ENCODE measurements around the gene RBBP8NL.

The RBBP8NL gene

GRCh38 chr20:62393830-62394229, 33.5 kb downstream of the RBBP8NL start:
- DNase-seq (ENCODE audit: low read depth in 2 of 3, low spot score in 2 of 3): no peak

- no peak for DNase-seq (ENCODE audit: low read depth in 2 of 3, low spot score in 2 of 3)
Observed at GRCh38 chr20:62393335-62393665, 34.0 kb downstream of the RBBP8NL start.

- no peak for DNase-seq (ENCODE audit: low read depth in 2 of 3, low spot score in 2 of 3)
Observed at GRCh38 chr20:62392621-62393334, 34.6 kb downstream of the RBBP8NL start.

GRCh38 chr20:62392077-62392418, 35.3 kb downstream of the RBBP8NL start:
- DNase-seq (ENCODE audit: low read depth in 2 of 3, low spot score in 2 of 3): no peak

GRCh38 chr20:62391165-62392076, 35.9 kb downstream of the RBBP8NL start:
- no peak for DNase-seq (ENCODE audit: low read depth in 2 of 3, low spot score in 2 of 3)

GRCh38 chr20:62390317-62391164, 36.8 kb downstream of the RBBP8NL start:
- no peak for DNase-seq (ENCODE audit: low read depth in 2 of 3, low spot score in 2 of 3)

GRCh38 chr20:62389601-62390087, 37.7 kb downstream of the RBBP8NL start:
- DNase-seq (ENCODE audit: low read depth in 2 of 3, low spot score in 2 of 3): no peak

- DNase-seq (ENCODE audit: low read depth in 2 of 3, low spot score in 2 of 3): no peak
Observed at GRCh38 chr20:62388839-62389600, 38.3 kb downstream of the RBBP8NL start.

GRCh38 chr20:62387933-62388635, 39.3 kb downstream of the RBBP8NL start:
- DNase-seq (ENCODE audit: low read depth in 2 of 3, low spot score in 2 of 3): no peak

GRCh38 chr20:62387219-62387913, 40.0 kb downstream of the RBBP8NL start:
- DNase-seq (ENCODE audit: low read depth in 2 of 3, low spot score in 2 of 3): no peak

GRCh38 chr20:62386383-62387218, 40.7 kb downstream of the RBBP8NL start, which contains the start of gene RPS21:
TSS of gene RPS21 (plus strand) at chr20:62387103. CDS start at chr20:62387339, 236 bp downstream.
- peak; percentile 82 to 87 (median 83) for DNase-seq (ENCODE audit: low read depth in 2 of 3, low spot score in 2 of 3)

- DNase-seq (ENCODE audit: low read depth in 2 of 3, low spot score in 2 of 3): peak in 2 of 3 experiments; percentile 54
Observed at GRCh38 chr20:62382306-62383198, 44.8 kb downstream of the RBBP8NL start.

GRCh38 chr20:62381842-62382241, 45.5 kb downstream of the RBBP8NL start:
- DNase-seq (ENCODE audit: low read depth in 2 of 3, low spot score in 2 of 3): no peak

GRCh38 chr20:62381202-62381797, 46.0 kb downstream of the RBBP8NL start:
- DNase-seq (ENCODE audit: low read depth in 2 of 3, low spot score in 2 of 3): no peak

GRCh38 chr20:62378215-62378614, 49.1 kb downstream of the RBBP8NL start:
- DNase-seq (ENCODE audit: low read depth in 2 of 3, low spot score in 2 of 3): no peak

GRCh38 chr20:62377615-62378178, 49.6 kb downstream of the RBBP8NL start:
- DNase-seq (ENCODE audit: low read depth in 2 of 3, low spot score in 2 of 3): no peak

- DNase-seq (ENCODE audit: low read depth in 2 of 3, low spot score in 2 of 3): no peak
Observed at GRCh38 chr20:62377064-62377461, 50.3 kb downstream of the RBBP8NL start.
